Measurements from ENCODE around the gene C17orf50.

Gene C17orf50

GRCh38 chr17:35807371-35808144, 46.9 kb downstream of the C17orf50 start:
- H4K5ac ChIP-seq (ENCODE audit: low read length) = no peak overlapping the region
- WGBS (ENCODE audit: extremely low coverage, insufficient coverage, low lambda C conversion rate) = no CpG with 5 or more reads among the region's 7 CpGs
- H3K9ac ChIP-seq (ENCODE audit: low read length) = no peak overlapping the region
- H3K4me2 ChIP-seq (ENCODE audit: low read length) = no peak overlapping the region
- H2AK5ac ChIP-seq (ENCODE audit: low read length) = no peak overlapping the region
- H3K4me3 ChIP-seq (ENCODE audit: low read length) = no peak overlapping the region
- no peak overlapping the region for H3K18ac ChIP-seq (ENCODE audit: low read length)
- H3K23ac ChIP-seq (ENCODE audit: low read length) = peak overlapping the region; percentile 60
- H4K8ac ChIP-seq (ENCODE audit: low read depth, low read length) = no peak overlapping the region
- H3K27ac ChIP-seq (ENCODE audit: low read depth, low read length) = no peak overlapping the region
- H2BK5ac ChIP-seq (ENCODE audit: low read length) = no peak overlapping the region
- no peaks in the 10 kb centered on the region for H3K36me3 ChIP-seq (ENCODE audit: control insufficient read depth, insufficient read depth, low read length)
- H2BK15ac ChIP-seq (replicated peaks; ENCODE audit: low read depth) = no peak overlapping the region
- peaks cover 24% of the 10 kb centered on the region for H3K79me2 ChIP-seq (ENCODE audit: control insufficient read depth, insufficient read depth, low read length)
- H3K27me3 ChIP-seq (ENCODE audit: insufficient read depth, low read length, poor library complexity) = no peaks in the 10 kb centered on the region
- no peak for DNase-seq
- H3K79me1 ChIP-seq (ENCODE audit: low read length) = peaks cover 3% of the 10 kb centered on the region
- no peak overlapping the region for H3K4ac ChIP-seq (ENCODE audit: low read depth, low read length)
- no peak overlapping the region for H2BK120ac ChIP-seq (ENCODE audit: low read depth, low read length)
- H3K4me1 ChIP-seq (ENCODE audit: control insufficient read depth, low read depth, low read length) = no peaks in the 10 kb centered on the region
- H3K56ac ChIP-seq (ENCODE audit: low read length) = peak overlapping the region; percentile 12

- no peak overlapping the region for H2BK5ac ChIP-seq (ENCODE audit: low read length)
- no peak for DNase-seq
- H2BK15ac ChIP-seq (replicated peaks; ENCODE audit: low read depth) = no peak overlapping the region
- no peak overlapping the region for H3K27ac ChIP-seq (ENCODE audit: low read depth, low read length)
- no peak overlapping the region for H2BK120ac ChIP-seq (ENCODE audit: low read depth, low read length)
- H3K36me3 ChIP-seq (ENCODE audit: control insufficient read depth, insufficient read depth, low read length) = no peaks in the 10 kb centered on the region
- H3K18ac ChIP-seq (ENCODE audit: low read length) = no peak overlapping the region
- H3K4me1 ChIP-seq (ENCODE audit: control insufficient read depth, low read depth, low read length) = no peaks in the 10 kb centered on the region
- H3K4me2 ChIP-seq (ENCODE audit: low read length) = peak overlapping the region; percentile 32
- H3K9ac ChIP-seq (ENCODE audit: low read length) = peak overlapping the region; percentile 49
- H3K79me1 ChIP-seq (ENCODE audit: low read length) = peaks cover 5% of the 10 kb centered on the region
- no peak overlapping the region for H4K8ac ChIP-seq (ENCODE audit: low read depth, low read length)
- no peak overlapping the region for H2AK5ac ChIP-seq (ENCODE audit: low read length)
- H3K4me3 ChIP-seq (ENCODE audit: low read length) = no peak overlapping the region
- no peak overlapping the region for H4K5ac ChIP-seq (ENCODE audit: low read length)
- H3K4ac ChIP-seq (ENCODE audit: low read depth, low read length) = no peak overlapping the region
- H3K79me2 ChIP-seq (ENCODE audit: control insufficient read depth, insufficient read depth, low read length) = peaks cover 30% of the 10 kb centered on the region
- no peak overlapping the region for H3K23ac ChIP-seq (ENCODE audit: low read length)
- WGBS (ENCODE audit: extremely low coverage, insufficient coverage, low lambda C conversion rate) = no CpG with 5 or more reads among the region's 19 CpGs
- H3K56ac ChIP-seq (ENCODE audit: low read length) = peak overlapping the region; percentile 69
- no peaks in the 10 kb centered on the region for H3K27me3 ChIP-seq (ENCODE audit: insufficient read depth, low read length, poor library complexity)
Measured at GRCh38 chr17:35808240-35808961, 47.7 kb downstream of the C17orf50 start.

GRCh38 chr17:35808962-35809854, 48.5 kb downstream of the C17orf50 start, which contains the start of gene TAF15:
TSS of gene TAF15 (plus strand) at chr17:35809484. CDS start at chr17:35809570, 86 bp downstream.
- peaks cover 34% of the 10 kb centered on the region for H3K79me2 ChIP-seq (ENCODE audit: control insufficient read depth, insufficient read depth, low read length)
- peak; percentile 99 for DNase-seq
- peak within 1 kb of the TSS; percentile 41 for H3K4me2 ChIP-seq (ENCODE audit: low read length)
- no CpG with 5 or more reads among the region's 71 CpGs for WGBS (ENCODE audit: extremely low coverage, insufficient coverage, low lambda C conversion rate)
- peak within 1 kb of the TSS; percentile 53 for H4K5ac ChIP-seq (ENCODE audit: low read length)
- no peaks in the 10 kb centered on the region for H3K4me1 ChIP-seq (ENCODE audit: control insufficient read depth, low read depth, low read length)
- H3K56ac ChIP-seq (ENCODE audit: low read length) = peak within 1 kb of the TSS; percentile 100
- no peak within 1 kb of the TSS for H4K8ac ChIP-seq (ENCODE audit: low read depth, low read length)
- H2BK15ac ChIP-seq (replicated peaks; ENCODE audit: low read depth) = no peak within 1 kb of the TSS
- peak within 1 kb of the TSS; percentile 80 for H2AK5ac ChIP-seq (ENCODE audit: low read length)
- peak within 1 kb of the TSS; percentile 92 for H3K4ac ChIP-seq (ENCODE audit: low read depth, low read length)
- H3K79me1 ChIP-seq (ENCODE audit: low read length) = peaks cover 5% of the 10 kb centered on the region
- H2BK120ac ChIP-seq (ENCODE audit: low read depth, low read length) = no peak within 1 kb of the TSS
- no peaks in the 10 kb centered on the region for H3K27me3 ChIP-seq (ENCODE audit: insufficient read depth, low read length, poor library complexity)
- peak within 1 kb of the TSS; percentile 85 for H2BK5ac ChIP-seq (ENCODE audit: low read length)
- H3K23ac ChIP-seq (ENCODE audit: low read length) = peak within 1 kb of the TSS; percentile 81
- H3K36me3 ChIP-seq (ENCODE audit: control insufficient read depth, insufficient read depth, low read length) = no peaks in the 10 kb centered on the region
- peak within 1 kb of the TSS; percentile 90 for H3K27ac ChIP-seq (ENCODE audit: low read depth, low read length)
- H3K18ac ChIP-seq (ENCODE audit: low read length) = peak within 1 kb of the TSS; percentile 91
- peak within 1 kb of the TSS; percentile 99 for H3K9ac ChIP-seq (ENCODE audit: low read length)
- H3K4me3 ChIP-seq (ENCODE audit: low read length) = peak within 1 kb of the TSS; percentile 94

- H3K9ac ChIP-seq (ENCODE audit: low read length) = peak overlapping the region; percentile 99
- no peaks in the 10 kb centered on the region for H3K36me3 ChIP-seq (ENCODE audit: control insufficient read depth, insufficient read depth, low read length)
- peak overlapping the region; percentile 94 for H3K4me3 ChIP-seq (ENCODE audit: low read length)
- H2BK120ac ChIP-seq (ENCODE audit: low read depth, low read length) = no peak overlapping the region
- peaks cover 38% of the 10 kb centered on the region for H3K79me2 ChIP-seq (ENCODE audit: control insufficient read depth, insufficient read depth, low read length)
- H3K4me1 ChIP-seq (ENCODE audit: control insufficient read depth, low read depth, low read length) = no peaks in the 10 kb centered on the region
- H3K27me3 ChIP-seq (ENCODE audit: insufficient read depth, low read length, poor library complexity) = no peaks in the 10 kb centered on the region
- WGBS (ENCODE audit: extremely low coverage, insufficient coverage, low lambda C conversion rate) = no CpG with 5 or more reads among the region's 24 CpGs
- peak overlapping the region; percentile 80 for H2AK5ac ChIP-seq (ENCODE audit: low read length)
- H4K8ac ChIP-seq (ENCODE audit: low read depth, low read length) = no peak overlapping the region
- peak overlapping the region; percentile 41 for H3K4me2 ChIP-seq (ENCODE audit: low read length)
- H3K79me1 ChIP-seq (ENCODE audit: low read length) = peaks cover 5% of the 10 kb centered on the region
- peak overlapping the region; percentile 31 for H3K23ac ChIP-seq (ENCODE audit: low read length)
- no peak overlapping the region for H2BK15ac ChIP-seq (replicated peaks; ENCODE audit: low read depth)
- H3K18ac ChIP-seq (ENCODE audit: low read length) = peak overlapping the region; percentile 91
- H2BK5ac ChIP-seq (ENCODE audit: low read length) = peak overlapping the region; percentile 85
- H3K56ac ChIP-seq (ENCODE audit: low read length) = peak overlapping the region; percentile 100
- DNase-seq = no peak
- H4K5ac ChIP-seq (ENCODE audit: low read length) = peak overlapping the region; percentile 53
- H3K27ac ChIP-seq (ENCODE audit: low read depth, low read length) = peak overlapping the region; percentile 90
- H3K4ac ChIP-seq (ENCODE audit: low read depth, low read length) = peak overlapping the region; percentile 92
Measured at GRCh38 chr17:35809855-35810461, 49.3 kb downstream of the C17orf50 start.

GRCh38 chr17:35811759-35812158, 51.1 kb downstream of the C17orf50 start:
- H4K8ac ChIP-seq (ENCODE audit: low read depth, low read length) = no peak overlapping the region
- no peak overlapping the region for H2AK5ac ChIP-seq (ENCODE audit: low read length)
- no peak overlapping the region for H3K4ac ChIP-seq (ENCODE audit: low read depth, low read length)
- H3K56ac ChIP-seq (ENCODE audit: low read length) = no peak overlapping the region
- peaks cover 5% of the 10 kb centered on the region for H3K79me1 ChIP-seq (ENCODE audit: low read length)
- H3K4me3 ChIP-seq (ENCODE audit: low read length) = no peak overlapping the region
- no peak overlapping the region for H3K27ac ChIP-seq (ENCODE audit: low read depth, low read length)
- H3K79me2 ChIP-seq (ENCODE audit: control insufficient read depth, insufficient read depth, low read length) = peaks cover 48% of the 10 kb centered on the region
- no peak overlapping the region for H4K5ac ChIP-seq (ENCODE audit: low read length)
- no peaks in the 10 kb centered on the region for H3K36me3 ChIP-seq (ENCODE audit: control insufficient read depth, insufficient read depth, low read length)
- H3K18ac ChIP-seq (ENCODE audit: low read length) = no peak overlapping the region
- no peaks in the 10 kb centered on the region for H3K4me1 ChIP-seq (ENCODE audit: control insufficient read depth, low read depth, low read length)
- H3K9ac ChIP-seq (ENCODE audit: low read length) = no peak overlapping the region
- H2BK15ac ChIP-seq (replicated peaks; ENCODE audit: low read depth) = no peak overlapping the region
- no peak overlapping the region for H2BK120ac ChIP-seq (ENCODE audit: low read depth, low read length)
- no peak for DNase-seq
- H3K4me2 ChIP-seq (ENCODE audit: low read length) = no peak overlapping the region
- no CpG with 5 or more reads among the region's 6 CpGs for WGBS (ENCODE audit: extremely low coverage, insufficient coverage, low lambda C conversion rate)
- H3K23ac ChIP-seq (ENCODE audit: low read length) = no peak overlapping the region
- H3K27me3 ChIP-seq (ENCODE audit: insufficient read depth, low read length, poor library complexity) = no peaks in the 10 kb centered on the region
- no peak overlapping the region for H2BK5ac ChIP-seq (ENCODE audit: low read length)
